Measurements from ENCODE around the gene AGBL5. TPM values are rescaled to one million over a fixed set of nuclear protein-coding genes. Genes with fewer than 3 reads are reported as not detected.

The AGBL5 gene
- total and polyA plus RNA-seq, 2 donors (not counting 1 experiment from before 2014, with no cell fraction given), result 10.0 to 17.5 TPM

DNA sequence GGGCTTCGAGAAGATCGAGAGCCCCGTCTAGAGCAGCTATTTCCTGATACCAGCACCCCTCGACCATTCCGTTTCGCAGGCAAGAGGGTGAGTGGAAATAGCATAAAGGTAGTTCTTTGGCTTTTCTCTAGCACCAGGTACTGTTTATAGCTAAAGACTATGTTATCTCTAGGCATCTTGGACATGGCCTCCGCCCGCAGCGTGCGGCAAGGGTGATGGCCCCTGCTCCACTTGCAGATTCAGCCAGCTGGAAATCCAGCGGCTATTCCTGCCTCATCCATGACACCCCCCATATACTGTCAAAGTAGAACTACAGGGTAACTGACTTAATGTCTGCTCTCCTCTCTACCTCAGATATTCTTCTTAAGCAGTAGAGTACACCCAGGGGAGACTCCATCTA lies 3.3 kb downstream of the AGBL5 start:
- ChIA-PET CTCF (interaction anchor here (1.1 to 3.0 kb wide), 3 partner anchors 17 to 111 kb away, joined by 3 to 11 read pairs (median 4); partner anchors contain the start of gene OST4), POLR2A (interaction anchor here (0.6 kb wide), 1 partner anchor 16 kb away, joined by 5 read pairs; the partner anchor contains the start of gene OST4)
- no peak overlapping the region for H3K4me3 Mint-ChIP-seq
- Histone ChIP-seq H3K27me3 (replicated peaks in 1 of 4; ENCODE audit: control extremely low read depth in 1 of 4, control insufficient read depth in 3 of 4, insufficient read depth in 4 of 4, low read length in 3 of 4) (no peaks in the 10 kb centered on the region), H3K79me2 (ENCODE audit: control insufficient read depth, insufficient read depth, low read length) (no peaks in the 10 kb centered on the region), H2AFZ (ENCODE audit: insufficient read depth, low read depth, low read length, poor library complexity, severe bottlenecking) (no peak overlapping the region), H3K9ac (ENCODE audit: low read length) (no peak overlapping the region), H3K36me3 (replicated peaks in 1 of 2; ENCODE audit: control extremely low read depth in 1 of 2, control insufficient read depth in 1 of 2, extremely low read depth in 1 of 2, insufficient read depth in 2 of 2, low read length in 1 of 2) (peaks cover 0 to 26% of the 10 kb centered on the region in 2 experiments), H4K20me1 (ENCODE audit: control insufficient read depth, insufficient read depth, low read length, poor library complexity, severe bottlenecking) (no peaks in the 10 kb centered on the region), H3K9me3 (ENCODE audit: control extremely low read depth in 1 of 3, control insufficient read depth in 2 of 3, insufficient read depth in 1 of 3, low read length in 2 of 3) (no peaks in the 10 kb centered on the region), H3K4me2 (replicated peaks; ENCODE audit: low read depth, low read length, poor library complexity, severe bottlenecking) (no peak overlapping the region), H3K4me3 (ENCODE audit: control extremely low read depth in 1 of 5, extremely low read depth in 1 of 5, insufficient read depth in 1 of 5, low read depth in 2 of 5, low read length in 4 of 5) (no peak overlapping the region), H3K27ac (ENCODE audit: low read length in 2 of 2) (no peak overlapping the region), H3K4me1 (ENCODE audit: control insufficient read depth in 2 of 2, insufficient read depth in 2 of 2, low read length in 2 of 2) (peaks cover 4 to 8% of the 10 kb centered on the region in 2 donors)
- H3K4me1 Mint-ChIP-seq, result peaks cover 13% of the 10 kb centered on the region
- peaks cover 7% of the 10 kb centered on the region for H3K27me3 Mint-ChIP-seq
- ATAC-seq (ENCODE audit: low read depth) (no peak), DNase-seq (no peak)
- no peaks in the 10 kb centered on the region for H3K9me3 Mint-ChIP-seq (ENCODE audit: insufficient read depth)
- 100% methylated on average over 6 of the region's 11 CpGs for WGBS (ENCODE audit: insufficient coverage)
- TF ChIP-seq EZH2 (IDR thresholded peaks at IDR 0.05; ENCODE audit: borderline replicate concordance, insufficient read depth, low read depth, low read length, poor library complexity, severe bottlenecking), result no peak
- no peak for TF ChIP-seq CTCF (IDR thresholded peaks at IDR 0.05)
- H3K27ac Mint-ChIP-seq, result no peak overlapping the region
- intact Hi-C loops (cut with micrococcal nuclease), result no loop called here

GRCh38 chr2:27057184-27057583 lies 5.7 kb downstream of the AGBL5 start:
- Histone ChIP-seq H3K4me1 (ENCODE audit: control insufficient read depth in 2 of 2, insufficient read depth in 2 of 2, low read length in 2 of 2) (peaks cover 2% of the 10 kb centered on the region in 2 donors), H3K9me3 (ENCODE audit: control extremely low read depth in 1 of 3, control insufficient read depth in 2 of 3, insufficient read depth in 1 of 3, low read length in 2 of 3) (no peaks in the 10 kb centered on the region), H3K79me2 (ENCODE audit: control insufficient read depth, insufficient read depth, low read length) (no peaks in the 10 kb centered on the region), H2AFZ (ENCODE audit: insufficient read depth, low read depth, low read length, poor library complexity, severe bottlenecking) (no peak overlapping the region), H3K4me2 (replicated peaks; ENCODE audit: low read depth, low read length, poor library complexity, severe bottlenecking) (no peak overlapping the region), H3K27me3 (replicated peaks in 1 of 4; ENCODE audit: control extremely low read depth in 1 of 4, control insufficient read depth in 3 of 4, insufficient read depth in 4 of 4, low read length in 3 of 4) (no peaks in the 10 kb centered on the region), H3K9ac (ENCODE audit: low read length) (no peak overlapping the region), H3K36me3 (replicated peaks in 1 of 2; ENCODE audit: control extremely low read depth in 1 of 2, control insufficient read depth in 1 of 2, extremely low read depth in 1 of 2, insufficient read depth in 2 of 2, low read length in 1 of 2) (peaks cover 0 to 26% of the 10 kb centered on the region in 2 experiments), H3K27ac (ENCODE audit: low read length in 2 of 2) (no peak overlapping the region), H3K4me3 (ENCODE audit: control extremely low read depth in 1 of 5, extremely low read depth in 1 of 5, insufficient read depth in 1 of 5, low read depth in 2 of 5, low read length in 4 of 5) (no peak overlapping the region), H4K20me1 (ENCODE audit: control insufficient read depth, insufficient read depth, low read length, poor library complexity, severe bottlenecking) (no peaks in the 10 kb centered on the region)
- Mint-ChIP-seq H3K4me3 (no peak overlapping the region), H3K27me3 (no peaks in the 10 kb centered on the region), H3K27ac (no peak overlapping the region), H3K4me1 (peaks cover 4% of the 10 kb centered on the region), H3K9me3 (ENCODE audit: insufficient read depth) (no peaks in the 10 kb centered on the region)
- POLR2A ChIA-PET, result no interaction called here
- ATAC-seq (ENCODE audit: low read depth), result no peak
- 100% methylated on average over 1 of the region's 6 CpGs for WGBS (ENCODE audit: insufficient coverage)
- no peak for TF ChIP-seq CTCF (IDR thresholded peaks at IDR 0.05)
- TF ChIP-seq EZH2 (IDR thresholded peaks at IDR 0.05; ENCODE audit: borderline replicate concordance, insufficient read depth, low read depth, low read length, poor library complexity, severe bottlenecking), result no peak
- no peak for DNase-seq
- CTCF ChIA-PET, result no interaction called here
- intact Hi-C loops (cut with micrococcal nuclease), result no loop called here
